H1 (cell line): ENCODE results near the gene LIFR. TPM values are rescaled to one million over a fixed set of nuclear protein-coding genes. Genes with fewer than 3 reads are reported as not detected.

Experiments used
- CTCF ChIA-PET: fragments of 300-600 bp; sonication (Branson Sonifier 250); formaldehyde crosslinking; loops from one replicate; lab custom pipeline; 2021; ENCODE audit not compliant: partially characterized antibody; lab: Charles Lee
- POLR2A ChIA-PET: fragments of 300-600 bp; sonication (Branson Sonifier 250); formaldehyde crosslinking; loops from one replicate; lab custom pipeline; 2021; ENCODE audit warnings: inconsistent platforms; ENCODE audit not compliant: partially characterized antibody; lab: Charles Lee
- DNase-seq, 2 experiments: peaks; one replicate each; pipeline versions ENCODE4 v3.0.0 to v3.0.0-alpha.2; 2010 to 2022; ENCODE audit warnings: low spot score in 2 of 2, low read depth in 1 of 2, mixed read lengths in 1 of 2
- FAIRE-seq: peaks from 2 replicates; lab custom pipeline; 2011; peaks lifted over from hg19 to GRCh38; lab: Jason Lieb, UNC
- H2AFZ ChIP-seq: 2 replicates; pipeline ENCODE4 v1.8.1; 2012; ENCODE audit warnings: low read length, inconsistent platforms
- H2AK5ac ChIP-seq: 2 replicates; pipeline ENCODE4 v1.6.1; 2013; ENCODE audit warnings: low read depth, low read length
- H2BK120ac ChIP-seq: replicated peaks from 2 replicates; pipeline ENCODE3; 2013; ENCODE audit warnings: low read depth, low read length, inconsistent platforms
- H2BK12ac ChIP-seq: 2 replicates; pipeline ENCODE4 v1.6.1; 2013; ENCODE audit warnings: low read depth, low read length
- H2BK15ac ChIP-seq: 2 replicates; pipeline ENCODE4 v1.6.1; 2013; ENCODE audit warnings: low read length
- H2BK20ac ChIP-seq: 2 replicates; pipeline ENCODE4 v1.6.1; 2013; ENCODE audit warnings: low read length
- H2BK5ac ChIP-seq: 2 replicates; pipeline ENCODE4 v1.6.1; 2013; ENCODE audit warnings: low read depth, low read length
- H3K14ac ChIP-seq: 2 replicates; pipeline ENCODE4 v1.6.1; 2013; ENCODE audit warnings: inconsistent platforms; ENCODE audit not compliant: insufficient read length
- H3K18ac ChIP-seq: 2 replicates; pipeline ENCODE4 v1.6.1; 2013; ENCODE audit warnings: low read length; ENCODE audit errors: extremely low read depth
- H3K23ac ChIP-seq: 2 replicates; pipeline ENCODE4 v1.6.1; 2013; ENCODE audit warnings: inconsistent platforms; ENCODE audit not compliant: insufficient read length
- H3K23me2 ChIP-seq: 2 replicates; pipeline ENCODE4 v1.6.1; 2013; ENCODE audit warnings: low read depth, low read length
- H3K27ac ChIP-seq: 2 replicates; pipeline ENCODE4 v1.6.1; 2011; ENCODE audit warnings: low read depth, low read length, inconsistent platforms
- H3K27me3 ChIP-seq, 4 experiments: replicated peaks in 1 of 4; 1 replicate in 1 of 4; 2 replicates in 3 of 4; pipeline versions ENCODE4 v1.6.1 to v1.8.1; 2011 to 2013; ENCODE audit warnings: low read length in 3 of 4, mild to moderate bottlenecking in 3 of 4, inconsistent platforms in 2 of 4, mixed read lengths in 2 of 4, moderate library complexity in 1 of 4; ENCODE audit not compliant: control insufficient read depth in 3 of 4, insufficient read depth in 3 of 4; ENCODE audit errors: extremely low read depth in 1 of 4
- H3K36me3 ChIP-seq, 4 experiments: 2 replicates each; pipeline versions ENCODE4 v1.6.1 to v1.8.1; 2011 to 2013; ENCODE audit warnings: mild to moderate bottlenecking in 4 of 4, low read length in 3 of 4, moderate library complexity in 2 of 4, control low read depth in 1 of 4, inconsistent platforms in 1 of 4; ENCODE audit not compliant: insufficient read depth in 4 of 4, control insufficient read depth in 2 of 4
- H3K4ac ChIP-seq: replicated peaks from 2 replicates; pipeline ENCODE3; 2013; ENCODE audit warnings: low read length, low read depth, mixed read lengths, inconsistent platforms; ENCODE audit not compliant: insufficient read length
- H3K4me1 ChIP-seq, 4 experiments: replicated peaks in 1 of 4; 1 replicate in 1 of 4; 2 replicates in 3 of 4; pipeline versions ENCODE4 v1.6.1 to v1.8.1; 2011 to 2013; ENCODE audit warnings: low read length in 3 of 4, inconsistent platforms in 2 of 4, mixed read lengths in 1 of 4; ENCODE audit not compliant: insufficient read depth in 4 of 4, control insufficient read depth in 3 of 4
- H3K4me2 ChIP-seq, 2 experiments: 2 replicates each; pipeline versions ENCODE4 v1.6.1 to v1.8.1; 2011 to 2013; ENCODE audit warnings: low read depth in 2 of 2, low read length in 2 of 2, control low read depth in 1 of 2, inconsistent platforms in 1 of 2, mild to moderate bottlenecking in 1 of 2; ENCODE audit not compliant: insufficient read depth in 1 of 2
- H3K4me3 ChIP-seq, 4 experiments: fragments of 200-600, 300-600 bp in 1 of 4; sonication (generic), shearing (Covaris generic), sonication (Bioruptor Twin) in 1 of 4; 2 replicates each; pipeline versions ENCODE4 v1.5.1 to v1.8.1; 2011 to 2016; ENCODE audit warnings: low read length in 4 of 4, low read depth in 3 of 4, control low read depth in 2 of 4, inconsistent platforms in 2 of 4, mild to moderate bottlenecking in 2 of 4, mixed read lengths in 1 of 4, moderate library complexity in 1 of 4; ENCODE audit not compliant: insufficient read depth in 2 of 4; ENCODE audit errors: extremely low read depth in 1 of 4
- H3K56ac ChIP-seq: replicated peaks from 2 replicates; pipeline ENCODE3; 2013; ENCODE audit warnings: low read depth, mild to moderate bottlenecking, mixed read lengths, low read length, inconsistent platforms; ENCODE audit not compliant: insufficient read length
- H3K79me1 ChIP-seq: 2 replicates; pipeline ENCODE4 v1.6.1; 2013; ENCODE audit warnings: low read depth, low read length, control low read depth
- H3K79me2 ChIP-seq, 2 experiments: 2 replicates each; pipeline versions ENCODE4 v1.6.1 to v1.8.1; 2012 to 2013; ENCODE audit warnings: low read length in 2 of 2, mild to moderate bottlenecking in 2 of 2, inconsistent platforms in 1 of 2; ENCODE audit not compliant: insufficient read depth in 2 of 2, control insufficient read depth in 1 of 2
- H3K9ac ChIP-seq, 4 experiments: replicated peaks in 1 of 4; 1 replicate in 1 of 4; 2 replicates in 3 of 4; pipeline versions ENCODE4 v1.6.1 to v1.8.1; 2011 to 2013; ENCODE audit warnings: low read depth in 3 of 4, low read length in 3 of 4, control low read depth in 2 of 4, mild to moderate bottlenecking in 2 of 4, moderate library complexity in 2 of 4, inconsistent platforms in 1 of 4; ENCODE audit errors: extremely low read depth in 1 of 4
- H3K9me3 ChIP-seq, 2 experiments: 2 replicates each; pipeline versions ENCODE4 v1.6.1 to v1.8.1; 2012 to 2013; ENCODE audit warnings: mild to moderate bottlenecking in 2 of 2, moderate library complexity in 2 of 2, control low read depth in 1 of 2, inconsistent platforms in 1 of 2, low read depth in 1 of 2, low read length in 1 of 2, mixed read lengths in 1 of 2; ENCODE audit not compliant: insufficient read depth in 2 of 2
- H4K20me1 ChIP-seq, 2 experiments: replicated peaks in 1 of 2; 2 replicates each; pipeline versions ENCODE3 to v1.8.1; 2011 to 2013; ENCODE audit warnings: inconsistent platforms in 2 of 2, low read length in 2 of 2, mild to moderate bottlenecking in 1 of 2; ENCODE audit not compliant: insufficient read depth in 2 of 2, control insufficient read depth in 1 of 2
- H4K5ac ChIP-seq: 2 replicates; pipeline ENCODE4 v1.6.1; 2013; ENCODE audit warnings: low read length, low read depth, mixed read lengths, inconsistent platforms; ENCODE audit not compliant: insufficient read length
- H4K8ac ChIP-seq: 2 replicates; pipeline ENCODE4 v1.8.0; 2013; ENCODE audit warnings: mild to moderate bottlenecking, moderate library complexity, low read length, inconsistent platforms; ENCODE audit not compliant: insufficient read depth; ENCODE audit errors: extremely low read depth
- H4K91ac ChIP-seq: replicated peaks from 2 replicates; pipeline ENCODE3; 2013; ENCODE audit warnings: low read length, mixed read lengths, inconsistent platforms; ENCODE audit not compliant: insufficient read length
- BRCA1 ChIP-seq: IDR thresholded peaks from 2 replicates; pipeline ENCODE4 v1.6.1; 2012; ENCODE audit warnings: low read depth, low read length, improper control_type of control experiment
- CBX5 ChIP-seq: fragments of 300-800, 300-1000 bp; sonication (generic); IDR thresholded peaks from 2 replicates; pipeline ENCODE4 v1.7.1; 2016; ENCODE audit warnings: antibody characterized with exemption, low read length, low read depth
- CBX8 ChIP-seq: fragments of 300-800, 300-1000 bp; sonication (generic); IDR thresholded peaks from 2 replicates; pipeline ENCODE4 v1.7.1; 2016; ENCODE audit warnings: low read depth, low read length, borderline replicate concordance
- CREB1 ChIP-seq: IDR thresholded peaks from 2 replicates; pipeline ENCODE4 v1.6.1; 2012; ENCODE audit warnings: inconsistent platforms
- KDM1A ChIP-seq: fragments of 200-600, 300-600 bp; sonication (generic); IDR thresholded peaks from 2 replicates; pipeline ENCODE4 v1.7.1; 2016; ENCODE audit warnings: mild to moderate bottlenecking, low read length, borderline replicate concordance
- RFX5 ChIP-seq: IDR thresholded peaks from 2 replicates; pipeline ENCODE4 v1.6.1; 2011; ENCODE audit warnings: low read depth, low read length, improper control_type of control experiment, borderline replicate concordance
- SIRT6 ChIP-seq: IDR thresholded peaks from one replicate; pipeline ENCODE4 v1.7.1; 2012; ENCODE audit warnings: low read length, inconsistent platforms
- TBP ChIP-seq: IDR thresholded peaks from 2 replicates; pipeline ENCODE4 v1.6.1; 2011; ENCODE audit warnings: low read depth, low read length, improper control_type of control experiment
- WGBS, 2 experiments: shearing (Covaris generic) in 1 of 2; methylation state at CpG; one replicate each; pipeline versions ENCODE4 v1.1.6 to v1.1.7; 2013 to 2015; ENCODE audit warnings: low lambda C conversion rate in 2 of 2, mixed read lengths in 2 of 2, inconsistent platforms in 1 of 2, low coverage in 1 of 2, missing lambda C conversion rate in 1 of 2; ENCODE audit not compliant: insufficient replicate concordance in 2 of 2, insufficient coverage in 1 of 2, insufficient read length in 1 of 2; ENCODE audit errors: extremely low coverage in 1 of 2, missing lambda C conversion rate in 1 of 2; 5-methylcytosine and 5-hydroxymethylcytosine counted together
- polyA plus RNA-seq, 7 experiments: library from polyadenylated mRNA; depleted of rRNA in 3 of 7; stranded (reverse) in 5 of 7; unstranded in 2 of 7; fragments of >200 nt in 5 of 7; fragments of 200-250 nt in 2 of 7; gene quantifications; 1 replicate in 5 of 7; 2 replicates in 1 of 7; 4 replicates in 1 of 7; pipeline versions ENCODE4 v1.2.1 to v1.2.3, GENCODE V29; 2011 to 2013; ENCODE audit warnings: missing spikeins in 2 of 7, mixed read lengths in 2 of 7
- total RNA-seq: library from RNA; stranded (reverse); fragmentation: NEBNext Ultra II Directional; extraction: Animal tissue kit (Norgen Biotek cat#: 25700); gene quantifications from 2 replicates; pipeline ENCODE4 v1.2.1, GENCODE V29; 2021

Gene LIFR
- total and polyA plus RNA-seq, 2 of the 8 experiments (the other 6 are each of a cell fraction or from before 2014, with no cell fraction given): 2.0 to 18.9 TPM

- Histone ChIP-seq H3K4me1 (peaks cover 0 to 3% (median 0%) of the 10 kb centered on the region in 4 experiments; a peak in 1 of 7 replicates), H4K91ac (no peak overlapping the region), H3K9ac (no peak overlapping the region), H2AFZ (no peak overlapping the region), H3K23ac (no peak overlapping the region), H3K4ac (no peak overlapping the region), H3K79me1 (peaks cover 10% of the 10 kb centered on the region), H2BK20ac (no peak overlapping the region), H3K4me2 (no peak overlapping the region), H3K36me3 (no peaks in the 10 kb centered on the region), H2BK15ac (no peak overlapping the region), H3K79me2 (peaks cover 0 to 76% of the 10 kb centered on the region in 2 experiments; a peak in 3 of 4 replicates), H3K4me3 (no peak overlapping the region), H2BK5ac (no peak overlapping the region), H2BK120ac (no peak overlapping the region), H2AK5ac (no peak overlapping the region), H4K5ac (no peak overlapping the region), H3K23me2 (no peaks in the 10 kb centered on the region; the same call in 1 of the 2 replicates), H3K9me3 (no peaks in the 10 kb centered on the region), H4K20me1 (no peaks in the 10 kb centered on the region), H3K27ac (no peak overlapping the region), H3K18ac (no peak overlapping the region), H3K56ac (no peak overlapping the region), H2BK12ac (no peak overlapping the region), H4K8ac (no peak overlapping the region), H3K27me3 (no peaks in the 10 kb centered on the region), H3K14ac (no peak overlapping the region)
- no peak for DNase-seq
- WGBS, 2 experiments: 81% methylated on average over 1 of the region's 1 CpG; no CpG with 5 or more reads in 1 of the 2 experiments
- ChIA-PET CTCF (interaction anchor here (0.6 to 1.5 kb wide), 3 partner anchors 9 to 107 kb away, joined by 3 to 4 read pairs (median 3); no protein-coding TSS in a partner anchor), POLR2A (no interaction called here)
- no peak for FAIRE-seq
- TF ChIP-seq TBP: no peak
- TF ChIP-seq CREB1: no peak
- no peak for TF ChIP-seq SIRT6
- no peak for TF ChIP-seq KDM1A
- no peak for TF ChIP-seq RFX5
- TF ChIP-seq CBX5: no peak
- TF ChIP-seq BRCA1: no peak
- TF ChIP-seq CBX8: no peak
Observed at GRCh38 chr5:38548064-38548759, 8.2 kb downstream of the LIFR start.
